HAP-1 (cell line): Measurements from ENCODE around the gene PDE4B.

ENCODE experiments used
- DNase-seq, 2 experiments: peaks; one replicate each; pipeline ENCODE4 v3.0.0-alpha.2; 2016 to 2020; ENCODE audit warnings: low spot score in 2 of 2
- H3K27me3 ChIP-seq: fragments of 250-450 bp; sonication (Bioruptor Pico); 2 replicates; pipeline ENCODE4 v1.5.1; 2020; ENCODE audit warnings: low read depth, mild to moderate bottlenecking, moderate library complexity
- H3K36me3 ChIP-seq: fragments of 250-450 bp; sonication (Bioruptor Pico); replicated peaks from 2 replicates; pipeline ENCODE4 v1.5.1; 2020; ENCODE audit warnings: mild to moderate bottlenecking
- H3K4me1 ChIP-seq: fragments of 250-450 bp; sonication (Bioruptor Pico); 2 replicates; pipeline ENCODE4 v1.5.1; 2020; ENCODE audit warnings: mild to moderate bottlenecking
- H3K4me3 ChIP-seq: fragments of 250-450 bp; sonication (Bioruptor Pico); 2 replicates; pipeline ENCODE4 v1.5.1; 2020; ENCODE audit warnings: mild to moderate bottlenecking, moderate library complexity
- H3K9me3 ChIP-seq: fragments of 250-450 bp; sonication (Bioruptor Pico); 2 replicates; pipeline ENCODE4 v1.5.1; 2020; ENCODE audit warnings: mild to moderate bottlenecking, moderate library complexity
- in situ Hi-C: fragments of 300-500 bp; cut with MboI; formaldehyde crosslinking; loops from 3 replicates; pipeline ENCODE4 v1.14.3; 2020; ENCODE audit warnings: low sequenced_read_pairs, inconsistent platforms, mixed read lengths

PDE4B gene

DNA sequence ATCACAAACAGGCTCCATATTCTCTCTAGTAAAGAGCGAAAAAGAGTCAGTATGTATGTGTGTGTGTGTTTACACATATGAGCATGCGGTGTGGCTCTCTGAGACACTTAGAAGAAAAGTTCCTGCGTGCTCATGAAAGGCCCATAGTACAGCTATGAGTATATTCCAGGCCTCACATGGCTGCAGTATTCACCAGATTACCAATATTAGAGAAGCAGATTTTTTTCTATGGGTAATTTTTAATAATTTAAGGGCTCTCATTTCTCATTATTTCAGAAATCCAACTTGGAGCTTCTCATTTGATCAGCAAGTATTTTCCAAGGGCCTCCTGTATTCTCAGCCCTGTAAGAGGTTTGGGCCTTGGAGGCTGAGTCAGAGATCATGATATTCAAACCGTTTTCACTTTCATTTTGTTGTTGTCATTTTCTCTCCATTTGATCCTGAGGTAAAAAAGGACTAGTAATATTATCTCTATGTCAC, 508.3 kb downstream of the PDE4B start:
- no peaks in the 10 kb centered on the region for H3K36me3 ChIP-seq
- no peaks in the 10 kb centered on the region for H3K27me3 ChIP-seq
- H3K4me1 ChIP-seq: no peaks in the 10 kb centered on the region
- in situ Hi-C loops: no loop called here
- H3K9me3 ChIP-seq: no peaks in the 10 kb centered on the region
- no peak for DNase-seq
- no peak overlapping the region for H3K4me3 ChIP-seq

DNA sequence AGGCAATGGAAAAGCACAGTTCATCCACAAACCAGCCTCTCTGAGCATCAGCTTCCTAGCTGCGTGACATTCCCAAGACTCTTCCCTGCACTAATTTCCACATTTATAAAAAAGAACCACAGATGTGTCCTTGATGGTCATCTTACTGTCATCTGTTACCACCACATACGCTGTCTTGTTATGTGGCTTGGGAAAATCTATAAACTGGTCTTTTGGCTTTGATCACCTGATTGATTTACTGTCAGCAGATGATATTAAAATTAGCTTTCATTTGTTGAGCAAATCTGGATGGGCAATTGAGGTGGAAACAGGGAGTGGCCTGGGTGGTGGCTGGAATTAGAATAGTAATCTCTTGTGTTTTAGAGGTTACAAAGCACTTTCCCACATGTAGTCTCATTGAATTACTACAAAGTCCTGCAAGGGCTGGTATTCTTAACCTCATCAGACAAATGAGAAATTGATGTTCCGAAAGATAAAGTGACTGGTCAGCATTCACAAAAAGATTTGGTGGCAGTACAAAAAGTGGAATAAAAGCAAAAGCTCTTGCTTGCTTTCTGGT, 509.6 kb downstream of the PDE4B start:
- Histone ChIP-seq H3K9me3 (no peaks in the 10 kb centered on the region), H3K27me3 (no peaks in the 10 kb centered on the region), H3K4me3 (no peak overlapping the region), H3K4me1 (no peaks in the 10 kb centered on the region), H3K36me3 (no peaks in the 10 kb centered on the region)
- no peak for DNase-seq
- in situ Hi-C loops: no loop called here

DNA sequence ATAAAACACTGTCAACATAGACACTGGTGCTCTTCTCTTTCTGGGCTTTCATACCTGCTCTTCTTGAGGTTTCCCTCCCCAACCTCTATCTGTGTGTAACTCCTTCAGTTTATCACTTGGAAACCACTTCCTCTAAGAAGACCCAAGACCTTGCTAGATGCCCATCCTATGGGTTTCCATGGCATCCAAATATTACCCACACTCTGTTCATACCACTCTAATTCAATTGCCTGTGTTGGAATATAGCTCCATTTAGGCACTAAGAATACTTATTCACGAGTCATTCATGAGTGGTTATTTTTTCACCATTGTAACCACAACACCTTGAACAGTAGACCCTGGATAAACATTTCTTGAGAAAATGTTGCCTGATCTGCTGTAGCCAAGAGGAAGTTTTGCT, 510.1 kb downstream of the PDE4B start:
- in situ Hi-C loops: no loop called here
- no peak for DNase-seq
- H3K4me1 ChIP-seq: no peaks in the 10 kb centered on the region
- H3K4me3 ChIP-seq: no peak overlapping the region
- no peaks in the 10 kb centered on the region for H3K9me3 ChIP-seq
- H3K36me3 ChIP-seq: no peaks in the 10 kb centered on the region
- H3K27me3 ChIP-seq: no peaks in the 10 kb centered on the region

DNA sequence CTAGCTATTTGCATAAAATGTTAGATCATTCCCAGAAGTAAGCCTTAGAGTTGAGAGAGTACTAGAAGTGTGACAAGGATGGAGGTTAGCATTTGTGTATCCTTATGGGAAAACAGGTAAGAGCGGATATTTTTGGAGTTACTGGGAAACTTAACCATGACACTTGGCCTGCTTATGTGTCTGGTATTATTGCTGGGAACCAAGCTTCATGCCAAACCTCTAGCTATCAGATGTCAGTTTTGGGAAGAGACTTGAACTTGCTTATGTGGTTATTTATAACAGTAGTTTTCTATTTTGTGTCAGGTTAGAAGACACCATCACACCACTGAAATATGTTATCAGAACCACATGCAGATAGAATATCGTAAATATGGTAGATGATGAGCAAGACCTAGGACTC, 511.0 kb downstream of the PDE4B start:
- no peaks in the 10 kb centered on the region for H3K9me3 ChIP-seq
- H3K4me3 ChIP-seq: no peak overlapping the region
- H3K36me3 ChIP-seq: no peaks in the 10 kb centered on the region
- no peaks in the 10 kb centered on the region for H3K4me1 ChIP-seq
- in situ Hi-C loops: no loop called here
- DNase-seq: no peak
- H3K27me3 ChIP-seq: no peaks in the 10 kb centered on the region

DNA sequence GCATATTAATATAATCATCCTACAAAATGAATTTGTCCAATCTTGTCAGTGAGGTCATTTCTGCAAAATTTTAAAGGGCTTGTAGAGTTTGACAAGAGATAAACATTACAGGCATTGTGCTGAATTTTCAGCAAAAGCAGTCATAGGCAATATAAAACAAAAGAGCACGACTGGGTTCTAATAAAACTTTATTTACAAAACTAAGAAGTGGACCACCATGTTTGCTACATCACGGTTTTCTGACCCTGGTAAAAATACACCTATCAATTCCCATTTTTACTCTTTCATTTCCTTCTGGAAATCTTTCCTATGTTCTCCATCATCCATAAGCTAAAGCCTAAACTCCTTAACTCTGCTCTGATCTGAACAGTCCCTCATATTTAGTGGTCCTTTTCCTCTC, 511.4 kb downstream of the PDE4B start:
- Histone ChIP-seq H3K9me3 (no peaks in the 10 kb centered on the region), H3K4me3 (no peak overlapping the region), H3K36me3 (no peaks in the 10 kb centered on the region), H3K4me1 (no peaks in the 10 kb centered on the region), H3K27me3 (no peaks in the 10 kb centered on the region)
- DNase-seq: no peak
- in situ Hi-C loops: no loop called here

DNA sequence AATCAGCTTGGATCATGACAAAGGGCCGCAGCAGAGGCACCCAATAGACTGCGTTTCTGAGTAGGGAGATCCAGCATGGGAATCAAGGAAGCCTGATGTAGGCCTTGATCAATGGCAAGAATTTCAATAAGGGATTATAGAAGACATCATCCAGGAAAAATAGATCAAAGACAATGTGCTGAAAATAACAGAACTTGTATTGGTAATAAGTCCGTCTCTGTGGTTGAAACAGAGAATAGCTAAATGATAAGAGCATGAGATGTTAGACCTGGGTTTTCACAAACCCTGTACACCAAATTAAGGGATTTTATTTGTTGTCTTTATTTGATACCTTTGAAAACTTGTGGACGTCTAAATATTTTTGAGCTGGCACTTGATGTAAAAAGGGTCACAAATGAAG, 513.2 kb downstream of the PDE4B start:
- DNase-seq: no peak
- no peaks in the 10 kb centered on the region for H3K4me1 ChIP-seq
- H3K4me3 ChIP-seq: no peak overlapping the region
- no peaks in the 10 kb centered on the region for H3K9me3 ChIP-seq
- H3K36me3 ChIP-seq: no peaks in the 10 kb centered on the region
- no peaks in the 10 kb centered on the region for H3K27me3 ChIP-seq
- in situ Hi-C loops: no loop called here

DNA sequence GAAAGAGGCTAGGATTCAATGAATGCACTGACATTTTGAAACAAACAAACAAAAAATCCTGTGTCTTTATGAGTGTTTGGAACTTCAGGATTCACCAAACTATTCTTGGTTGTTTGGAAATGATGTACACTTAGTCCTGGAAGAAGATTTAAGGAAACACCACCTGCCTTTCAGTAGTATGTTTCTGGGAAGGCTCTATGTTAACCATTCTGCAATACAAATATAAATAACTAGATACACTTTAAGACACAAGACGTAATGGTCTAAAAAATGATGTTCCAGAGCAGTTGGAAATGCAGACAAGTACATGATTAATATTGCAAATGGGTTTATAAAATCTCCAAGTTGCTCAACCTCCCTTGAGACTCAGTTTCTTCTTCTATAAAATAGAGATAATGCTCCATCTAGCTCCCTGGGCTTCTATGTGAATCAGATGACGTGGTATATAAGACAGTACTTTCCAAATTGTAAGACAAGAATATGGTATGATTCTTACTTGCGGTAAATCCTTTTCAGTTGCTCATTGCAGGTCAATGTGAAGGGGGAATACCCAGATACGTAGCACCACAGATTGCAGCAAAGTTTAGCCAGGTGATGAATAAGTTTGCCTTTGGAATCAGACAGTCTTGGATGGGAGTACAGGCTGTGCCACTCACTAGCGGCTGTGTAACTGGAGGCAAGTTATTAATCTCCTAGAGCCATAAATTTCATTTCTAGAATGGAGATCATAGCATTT, 516.5 kb downstream of the PDE4B start:
- no peaks in the 10 kb centered on the region for H3K4me1 ChIP-seq
- H3K4me3 ChIP-seq: no peak overlapping the region
- H3K27me3 ChIP-seq: no peaks in the 10 kb centered on the region
- H3K36me3 ChIP-seq: no peaks in the 10 kb centered on the region
- in situ Hi-C loops: no loop called here
- no peaks in the 10 kb centered on the region for H3K9me3 ChIP-seq
- DNase-seq: no peak

DNA sequence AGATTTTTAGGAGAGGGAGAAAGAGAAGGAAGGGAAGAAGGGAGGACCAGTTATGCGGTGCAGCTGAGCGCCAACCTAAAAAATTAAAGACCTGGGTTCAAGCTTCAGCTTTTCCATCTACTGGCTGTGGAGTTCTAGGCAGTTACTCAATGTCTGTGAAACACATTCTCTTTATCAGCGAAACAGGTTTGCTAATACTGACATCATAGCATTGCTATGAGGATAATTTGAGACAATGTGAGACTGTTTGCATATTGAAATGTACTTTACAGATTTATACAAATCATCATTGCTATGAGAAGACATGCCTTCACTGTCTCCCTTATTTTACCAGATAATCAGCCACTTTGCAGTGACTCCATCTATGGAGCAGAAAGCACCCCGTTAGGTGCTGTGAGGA, 518.4 kb downstream of the PDE4B start:
- Histone ChIP-seq H3K27me3 (no peaks in the 10 kb centered on the region), H3K4me3 (no peak overlapping the region), H3K9me3 (no peaks in the 10 kb centered on the region), H3K36me3 (no peaks in the 10 kb centered on the region), H3K4me1 (no peaks in the 10 kb centered on the region)
- DNase-seq: no peak
- in situ Hi-C loops: no loop called here

DNA sequence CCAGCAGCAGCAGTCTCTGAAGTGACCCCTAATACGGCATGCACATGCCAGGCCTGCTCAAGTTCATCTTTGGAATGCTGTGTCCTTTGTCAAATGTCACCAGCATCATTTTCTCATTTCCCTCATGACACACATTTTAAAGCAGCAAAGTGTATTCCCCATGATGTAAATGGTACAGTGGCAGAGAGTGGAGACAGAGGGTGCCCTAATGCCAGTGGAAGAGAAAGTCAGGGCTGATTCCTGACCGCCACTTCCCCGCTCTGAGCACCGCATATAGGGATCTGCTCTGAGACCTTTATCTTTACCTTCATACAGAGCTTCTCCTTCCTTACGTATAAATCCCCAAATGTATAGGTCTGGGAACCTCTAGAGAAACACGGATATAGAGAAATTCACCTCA, 518.9 kb downstream of the PDE4B start:
- Histone ChIP-seq H3K4me3 (no peak overlapping the region), H3K27me3 (no peaks in the 10 kb centered on the region), H3K4me1 (no peaks in the 10 kb centered on the region), H3K36me3 (no peaks in the 10 kb centered on the region), H3K9me3 (no peaks in the 10 kb centered on the region)
- in situ Hi-C loops: no loop called here
- no peak for DNase-seq

DNA sequence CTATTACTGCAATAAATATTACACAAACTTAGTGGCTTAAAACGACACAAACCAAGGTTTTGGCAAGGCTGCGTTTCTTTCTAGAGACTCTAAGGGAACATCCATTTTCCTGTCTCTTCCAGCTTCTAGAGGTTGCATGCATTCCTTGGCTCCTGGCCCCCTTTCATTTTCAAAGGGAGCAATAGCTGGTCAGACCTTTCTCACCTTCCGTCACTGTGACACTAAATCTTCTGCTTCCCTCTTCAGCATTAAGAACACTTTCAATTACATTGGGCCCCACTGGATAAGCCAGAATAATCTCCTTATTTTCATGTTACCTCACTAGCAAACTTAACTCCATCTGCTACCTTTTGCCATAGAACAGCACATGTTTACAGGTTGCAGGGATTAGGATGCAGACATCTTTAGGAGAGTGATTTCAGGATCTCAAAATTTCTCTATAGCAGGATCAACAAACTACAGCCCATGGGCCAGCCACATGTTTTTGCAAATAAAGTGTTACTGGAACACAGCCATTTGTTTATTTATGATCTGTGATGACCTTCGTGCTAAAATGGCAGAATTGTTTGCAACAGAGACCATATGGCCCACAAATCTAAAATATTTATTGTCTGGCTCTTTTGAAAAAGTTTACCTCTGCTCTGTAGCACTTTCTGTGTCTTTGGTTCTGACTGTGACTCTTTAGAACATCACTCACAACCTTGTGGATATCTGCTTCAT, 519.7 kb downstream of the PDE4B start:
- Histone ChIP-seq H3K4me1 (no peaks in the 10 kb centered on the region), H3K27me3 (no peaks in the 10 kb centered on the region), H3K9me3 (no peaks in the 10 kb centered on the region), H3K4me3 (no peak overlapping the region), H3K36me3 (no peaks in the 10 kb centered on the region)
- in situ Hi-C loops: no loop called here
- DNase-seq: no peak

DNA sequence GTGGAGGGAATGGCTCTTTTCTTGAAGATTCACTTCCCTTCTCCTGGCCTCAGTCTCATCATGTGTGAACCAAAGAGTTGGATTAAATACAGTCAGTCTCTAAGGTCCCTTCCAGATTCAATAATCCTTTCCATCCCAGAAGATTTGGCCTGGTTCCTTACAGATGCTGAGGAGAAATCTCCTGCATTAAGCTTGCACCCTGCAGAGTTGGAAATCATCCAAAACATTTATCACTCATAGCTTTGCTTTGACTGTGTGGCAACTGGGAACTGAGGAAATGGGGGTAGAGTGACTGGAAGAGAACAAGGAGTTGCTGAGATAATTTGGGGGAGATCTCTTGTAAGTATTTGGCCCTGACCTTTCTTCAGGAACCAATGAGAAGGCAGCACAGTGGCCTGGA, 520.7 kb downstream of the PDE4B start:
- H3K36me3 ChIP-seq: no peaks in the 10 kb centered on the region
- no peak for DNase-seq
- H3K27me3 ChIP-seq: no peaks in the 10 kb centered on the region
- no peaks in the 10 kb centered on the region for H3K4me1 ChIP-seq
- in situ Hi-C loops: no loop called here
- H3K9me3 ChIP-seq: no peaks in the 10 kb centered on the region
- no peak overlapping the region for H3K4me3 ChIP-seq

DNA sequence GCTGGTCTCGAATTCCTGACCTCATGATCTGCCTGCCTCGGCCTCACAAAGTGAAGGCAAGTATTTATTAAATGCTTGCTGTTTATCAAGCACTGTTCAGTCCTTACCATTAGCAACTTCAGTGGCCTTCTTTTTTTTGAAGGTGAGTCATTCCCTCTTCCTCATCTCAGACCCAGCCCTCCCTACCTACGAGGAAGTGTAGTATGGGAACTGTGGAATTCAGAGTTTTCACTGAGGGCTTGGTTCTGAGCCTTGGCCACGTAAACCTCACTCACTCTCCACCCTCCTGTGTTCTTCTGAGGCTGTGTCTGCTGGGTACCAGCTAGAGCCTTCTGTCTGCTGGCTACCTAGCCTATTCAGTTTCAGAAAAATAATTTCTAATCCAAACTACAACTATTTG, 523.0 kb downstream of the PDE4B start:
- DNase-seq: no peak
- H3K4me3 ChIP-seq: no peak overlapping the region
- no peaks in the 10 kb centered on the region for H3K27me3 ChIP-seq
- in situ Hi-C loops: no loop called here
- H3K4me1 ChIP-seq: peaks cover 8% of the 10 kb centered on the region
- no peaks in the 10 kb centered on the region for H3K9me3 ChIP-seq
- no peaks in the 10 kb centered on the region for H3K36me3 ChIP-seq

DNA sequence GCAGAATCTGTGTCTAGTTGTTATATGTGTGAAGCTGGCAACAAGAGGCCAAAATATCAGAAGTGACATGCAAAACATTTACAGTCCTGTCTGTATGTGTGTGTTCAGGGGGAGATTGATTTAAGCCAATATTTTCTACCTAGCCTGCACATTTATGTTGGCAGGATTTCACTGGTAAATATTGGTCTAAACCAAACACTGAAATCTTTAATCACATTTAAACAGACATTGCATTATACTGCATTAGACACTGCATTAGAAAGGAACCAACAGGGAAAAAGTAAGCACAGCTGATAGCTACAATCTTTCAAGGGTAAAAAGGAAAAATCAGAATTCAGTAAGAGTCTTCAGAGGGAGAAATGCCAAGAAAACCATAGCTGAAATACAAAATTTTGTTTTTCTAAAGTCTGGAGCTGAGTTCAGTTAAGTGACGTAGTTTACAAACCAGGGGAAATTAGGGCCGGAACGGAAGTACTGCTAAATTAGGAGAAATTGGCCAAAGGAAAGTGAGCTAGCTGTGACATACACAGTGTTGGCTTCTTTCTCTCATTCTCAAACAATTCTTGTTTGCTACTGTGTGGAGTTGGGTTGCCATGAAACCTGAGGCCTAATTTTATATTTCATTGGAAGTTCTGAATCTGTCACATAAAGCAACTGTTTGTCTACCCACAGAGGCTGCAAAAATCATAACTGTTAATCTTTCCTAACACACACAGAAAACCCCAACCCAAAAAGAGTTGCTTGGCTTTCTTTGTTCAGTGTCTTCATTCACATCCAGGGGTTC, 524.0 kb downstream of the PDE4B start:
- no peak for DNase-seq
- H3K36me3 ChIP-seq: no peaks in the 10 kb centered on the region
- no peaks in the 10 kb centered on the region for H3K27me3 ChIP-seq
- in situ Hi-C loops: no loop called here
- peaks cover 2% of the 10 kb centered on the region; the same call in 1 of the 2 replicates for H3K9me3 ChIP-seq
- H3K4me3 ChIP-seq: no peak overlapping the region
- peaks cover 12% of the 10 kb centered on the region for H3K4me1 ChIP-seq

DNA sequence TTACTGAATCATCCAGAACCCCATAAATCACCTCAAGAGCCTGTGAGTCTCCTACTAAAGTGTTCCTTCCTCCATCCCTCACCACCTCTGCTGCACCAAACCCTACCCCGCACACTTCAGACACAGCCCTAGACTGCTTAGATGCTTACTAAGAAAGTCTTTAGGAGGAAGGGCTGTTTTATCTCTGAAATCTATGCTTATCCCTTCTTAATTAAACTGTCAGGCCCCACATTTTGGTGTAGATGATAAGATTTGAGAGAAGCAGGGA, 524.5 kb downstream of the PDE4B start:
- in situ Hi-C loops: no loop called here
- H3K4me3 ChIP-seq: no peak overlapping the region
- H3K36me3 ChIP-seq: no peaks in the 10 kb centered on the region
- no peak for DNase-seq
- H3K9me3 ChIP-seq: peaks cover 2% of the 10 kb centered on the region; the same call in 1 of the 2 replicates
- no peaks in the 10 kb centered on the region for H3K27me3 ChIP-seq
- peaks cover 12% of the 10 kb centered on the region for H3K4me1 ChIP-seq
